DOHH2 (cell line): ENCODE measurements around the gene CATSPERZ.

Experiments used
- EZH2phosphoT487 ChIP-seq: fragments of 200-600 bp; sonication (generic); IDR thresholded peaks from 2 replicates; pipeline ENCODE4 v1.6.1; 2017; ENCODE audit warnings: borderline replicate concordance, mild to moderate bottlenecking, antibody characterized with exemption, low read length, moderate library complexity, mixed read lengths
- TF ChIP-seq, protein P1 (sequence below): fragments of 200-600 bp; sonication (generic); IDR thresholded peaks from one replicate; pipeline ENCODE4 v1.5.1; 2014; ENCODE audit warnings: antibody characterized with exemption, mild to moderate bottlenecking, low read depth, low read length; ENCODE audit not compliant: poor library complexity, severe bottlenecking

DNA sequence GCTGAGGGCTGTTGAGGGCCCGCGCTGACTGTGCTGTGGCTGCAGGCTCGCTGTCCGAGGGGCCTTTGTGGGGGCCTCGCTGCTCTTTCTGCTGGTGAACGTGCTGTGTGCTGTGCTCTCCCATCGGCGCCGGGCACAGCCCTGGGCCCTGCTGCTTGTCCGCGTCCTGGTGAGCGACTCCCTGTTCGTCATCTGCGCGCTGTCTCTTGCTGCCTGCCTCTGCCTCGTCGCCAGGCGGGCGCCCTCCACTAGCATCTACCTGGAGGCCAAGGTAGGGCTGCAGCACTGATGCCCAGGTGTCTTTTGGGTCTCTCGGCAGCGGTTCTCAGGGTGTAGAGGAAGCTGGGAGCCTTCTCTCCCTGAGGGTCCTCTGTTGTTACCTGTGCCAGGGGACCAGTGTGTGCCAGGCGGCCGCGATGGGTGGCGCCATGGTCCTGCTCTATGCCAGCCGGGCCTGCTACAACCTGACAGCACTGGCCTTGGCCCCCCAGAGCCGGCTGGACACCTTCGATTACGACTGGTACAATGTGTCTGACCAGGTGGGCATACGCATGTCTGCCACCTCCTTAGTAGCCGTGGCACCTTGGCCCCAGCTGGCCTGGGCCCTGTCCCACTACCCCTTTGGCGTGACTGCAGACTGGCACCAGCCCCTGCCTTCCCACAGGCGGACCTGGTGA lies 12.3 kb upstream of the CATSPERZ start:
- TF ChIP-seq, protein P1, sequence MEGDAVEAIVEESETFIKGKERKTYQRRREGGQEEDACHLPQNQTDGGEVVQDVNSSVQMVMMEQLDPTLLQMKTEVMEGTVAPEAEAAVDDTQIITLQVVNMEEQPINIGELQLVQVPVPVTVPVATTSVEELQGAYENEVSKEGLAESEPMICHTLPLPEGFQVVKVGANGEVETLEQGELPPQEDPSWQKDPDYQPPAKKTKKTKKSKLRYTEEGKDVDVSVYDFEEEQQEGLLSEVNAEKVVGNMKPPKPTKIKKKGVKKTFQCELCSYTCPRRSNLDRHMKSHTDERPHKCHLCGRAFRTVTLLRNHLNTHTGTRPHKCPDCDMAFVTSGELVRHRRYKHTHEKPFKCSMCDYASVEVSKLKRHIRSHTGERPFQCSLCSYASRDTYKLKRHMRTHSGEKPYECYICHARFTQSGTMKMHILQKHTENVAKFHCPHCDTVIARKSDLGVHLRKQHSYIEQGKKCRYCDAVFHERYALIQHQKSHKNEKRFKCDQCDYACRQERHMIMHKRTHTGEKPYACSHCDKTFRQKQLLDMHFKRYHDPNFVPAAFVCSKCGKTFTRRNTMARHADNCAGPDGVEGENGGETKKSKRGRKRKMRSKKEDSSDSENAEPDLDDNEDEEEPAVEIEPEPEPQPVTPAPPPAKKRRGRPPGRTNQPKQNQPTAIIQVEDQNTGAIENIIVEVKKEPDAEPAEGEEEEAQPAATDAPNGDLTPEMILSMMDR = no peak
- no peak for TF ChIP-seq EZH2phosphoT487
